Gastroesophageal sphincter (tissue), 4 donors: ENCODE data around the gene RFX2. TPM values are rescaled to one million over a fixed set of nuclear protein-coding genes. Genes with fewer than 3 reads are reported as not detected.

ENCODE experiments used
- ATAC-seq: fragments of 150-250 bp; one replicate; pipeline ENCODE4 v1.9.1; 2016; ENCODE audit warnings: mild to moderate bottlenecking, moderate library complexity
- H3K27ac ChIP-seq, 4 donors: fragments of 200-600 bp; sonication (generic) in 3 of 4; 1 replicate in 3 of 4; 2 replicates in 1 of 4; pipeline ENCODE4 v1.5.1; 2016 to 2019
- H3K27me3 ChIP-seq: fragments of 200-600 bp; sonication (generic); one replicate; pipeline ENCODE4 v1.5.1; 2019
- H3K36me3 ChIP-seq, 2 donors: fragments of 200-600 bp; sonication (generic); one replicate each; pipeline ENCODE4 v1.5.1; 2019; ENCODE audit warnings: control low read depth in 1 of 2
- H3K4me1 ChIP-seq, 3 donors: fragments of 200-600 bp; sonication (generic); 1 replicate in 2 of 3; 2 replicates in 1 of 3; pipeline ENCODE4 v1.5.1; 2016 to 2019; ENCODE audit warnings: control low read depth in 2 of 3
- H3K4me3 ChIP-seq, 2 donors: fragments of 200-600 bp; sonication (generic); one replicate each; pipeline ENCODE4 v1.5.1; 2019; ENCODE audit warnings: mild to moderate bottlenecking in 1 of 2, moderate library complexity in 1 of 2
- H3K9me3 ChIP-seq, 3 donors: fragments of 200-600 bp; sonication (generic); one replicate each; pipeline ENCODE4 v1.5.1; 2017 to 2019; ENCODE audit warnings: control low read depth in 2 of 3
- EP300 ChIP-seq: sonication (generic); formaldehyde crosslinking; IDR thresholded peaks from one replicate; pipeline ENCODE4 v1.6.1; 2017; ENCODE audit warnings: antibody characterized with exemption, mild to moderate bottlenecking
- POLR2A ChIP-seq, 2 donors: fragments of 450-650 bp; IDR thresholded peaks; one replicate each; pipeline ENCODE4 v1.6.1; 2017; ENCODE audit warnings: antibody characterized with exemption in 2 of 2, mild to moderate bottlenecking in 2 of 2, moderate library complexity in 1 of 2
- POLR2AphosphoS5 ChIP-seq: sonication (generic); formaldehyde crosslinking; IDR thresholded peaks from one replicate; pipeline ENCODE4 v1.6.1; 2017; ENCODE audit warnings: antibody characterized with exemption
- whole genome bisulfite sequencing, 2 donors: methylation state at CpG; one replicate each; pipeline ENCODE4 v1.1.5; 2018; ENCODE audit warnings: low coverage in 1 of 2; 5-methylcytosine and 5-hydroxymethylcytosine counted together
- total RNA-seq, 4 donors: library from RNA; depleted of rRNA; stranded (reverse); fragments of >200 nt; gene quantifications; one replicate each; pipeline ENCODE4 v1.1.0, GENCODE V29; 2016
- TF ChIP-seq, protein P1 (sequence below), 4 experiments: fragments of 200-600 bp in 2 of 4; fragments of 450-650 bp in 2 of 4; sonication (generic) in 1 of 4; IDR thresholded peaks; one replicate each; pipeline ENCODE4 v1.5.1; 2017 to 2019; ENCODE audit warnings: antibody characterized with exemption in 4 of 4, mild to moderate bottlenecking in 2 of 4, moderate library complexity in 2 of 4

Gene RFX2
- total RNA-seq, 4 donors from 2014 or later, result 18.7 to 49.1 (median 37.6) TPM

- peak overlapping the region; percentile 96 to 98 (median 97) for H3K27ac ChIP-seq
- ATAC-seq, result no peak
- TF ChIP-seq POLR2A (IDR thresholded peaks at IDR 0.05) (no peak), POLR2AphosphoS5 (no peak), EP300 (no peak)
- TF ChIP-seq, protein P1, sequence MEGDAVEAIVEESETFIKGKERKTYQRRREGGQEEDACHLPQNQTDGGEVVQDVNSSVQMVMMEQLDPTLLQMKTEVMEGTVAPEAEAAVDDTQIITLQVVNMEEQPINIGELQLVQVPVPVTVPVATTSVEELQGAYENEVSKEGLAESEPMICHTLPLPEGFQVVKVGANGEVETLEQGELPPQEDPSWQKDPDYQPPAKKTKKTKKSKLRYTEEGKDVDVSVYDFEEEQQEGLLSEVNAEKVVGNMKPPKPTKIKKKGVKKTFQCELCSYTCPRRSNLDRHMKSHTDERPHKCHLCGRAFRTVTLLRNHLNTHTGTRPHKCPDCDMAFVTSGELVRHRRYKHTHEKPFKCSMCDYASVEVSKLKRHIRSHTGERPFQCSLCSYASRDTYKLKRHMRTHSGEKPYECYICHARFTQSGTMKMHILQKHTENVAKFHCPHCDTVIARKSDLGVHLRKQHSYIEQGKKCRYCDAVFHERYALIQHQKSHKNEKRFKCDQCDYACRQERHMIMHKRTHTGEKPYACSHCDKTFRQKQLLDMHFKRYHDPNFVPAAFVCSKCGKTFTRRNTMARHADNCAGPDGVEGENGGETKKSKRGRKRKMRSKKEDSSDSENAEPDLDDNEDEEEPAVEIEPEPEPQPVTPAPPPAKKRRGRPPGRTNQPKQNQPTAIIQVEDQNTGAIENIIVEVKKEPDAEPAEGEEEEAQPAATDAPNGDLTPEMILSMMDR (IDR thresholded peaks at IDR 0.05), result no peak
- no peaks in the 10 kb centered on the region for H3K27me3 ChIP-seq
- no peak overlapping the region for H3K4me3 ChIP-seq
- peaks cover 10 to 95% (median 62%) of the 10 kb centered on the region in 3 donors for H3K4me1 ChIP-seq
- no peaks in the 10 kb centered on the region for H3K9me3 ChIP-seq
- H3K36me3 ChIP-seq, result no peaks in the 10 kb centered on the region
- WGBS, 2 donors, result 82% methylated on average over 2 of the region's 2 CpGs; no CpG with 5 or more reads in 1 of the 2 donors
Observed at GRCh38 chr19:6067975-6068374, 42.3 kb downstream of the RFX2 start.

- Histone ChIP-seq H3K9me3 (no peaks in the 10 kb centered on the region), H3K27ac (peak overlapping the region; percentile 96 to 98 (median 97)), H3K4me3 (no peak overlapping the region), H3K4me1 (peaks cover 10 to 95% (median 70%) of the 10 kb centered on the region in 3 donors), H3K27me3 (no peaks in the 10 kb centered on the region), H3K36me3 (no peaks in the 10 kb centered on the region)
- TF ChIP-seq EP300 (no peak), POLR2AphosphoS5 (peak; percentile 82)
- TF ChIP-seq, protein P1 (IDR thresholded peaks at IDR 0.05), result peak in 1 of 4 experiments; percentile 5
- peak; percentile 78 for ATAC-seq
- WGBS, 2 donors, result 7% methylated on average over 11 to 18 of the region's 18 CpGs
Observed at GRCh38 chr19:6066661-6067646, 43.3 kb downstream of the RFX2 start.

GRCh38 chr19:6065685-6066374 lies 44.5 kb downstream of the RFX2 start:
- Histone ChIP-seq H3K4me3 (no peak overlapping the region), H3K27me3 (no peaks in the 10 kb centered on the region), H3K4me1 (peaks cover 10 to 95% (median 75%) of the 10 kb centered on the region in 3 donors), H3K27ac (peak overlapping the region; percentile 96 to 98 (median 97)), H3K36me3 (no peaks in the 10 kb centered on the region), H3K9me3 (no peaks in the 10 kb centered on the region)
- ATAC-seq, result no peak
- TF ChIP-seq POLR2A (IDR thresholded peaks at IDR 0.05) (no peak), POLR2AphosphoS5 (peak; percentile 31), EP300 (no peak)
- TF ChIP-seq, protein P1 (IDR thresholded peaks at IDR 0.05), result no peak
- 14 to 23% methylated on average over 11 to 13 of the region's 16 CpGs for WGBS, 2 donors

- Histone ChIP-seq H3K4me3 (no peak overlapping the region), H3K4me1 (peaks cover 10 to 100% (median 83%) of the 10 kb centered on the region in 3 donors), H3K27ac (peak overlapping the region; percentile 96 to 98 (median 97)), H3K36me3 (no peaks in the 10 kb centered on the region), H3K9me3 (no peaks in the 10 kb centered on the region), H3K27me3 (no peaks in the 10 kb centered on the region)
- 61% methylated on average over 4 of the region's 8 CpGs; no CpG with 5 or more reads in 1 of the 2 donors for WGBS, 2 donors
- no peak for ATAC-seq
- TF ChIP-seq POLR2A (IDR thresholded peaks at IDR 0.05), result no peak
- TF ChIP-seq, protein P1 (IDR thresholded peaks at IDR 0.05), result peak in 1 of 4 experiments; percentile 13
Observed at GRCh38 chr19:6064336-6065073, 45.8 kb downstream of the RFX2 start.
